H1 (cell line): ENCODE data around the gene PRKAG1. TPM values are rescaled to one million over a fixed set of nuclear protein-coding genes. Genes with fewer than 3 reads are reported as not detected.

Source experiments
- CTCF ChIA-PET: fragments of 300-600 bp; sonication (Branson Sonifier 250); formaldehyde crosslinking; loops from one replicate; lab custom pipeline; 2021; ENCODE audit not compliant: partially characterized antibody; lab: Charles Lee
- POLR2A ChIA-PET: fragments of 300-600 bp; sonication (Branson Sonifier 250); formaldehyde crosslinking; loops from one replicate; lab custom pipeline; 2021; ENCODE audit warnings: inconsistent platforms; ENCODE audit not compliant: partially characterized antibody; lab: Charles Lee
- DNase-seq, 2 experiments: peaks; one replicate each; pipeline versions ENCODE4 v3.0.0 to v3.0.0-alpha.2; 2010 to 2022; ENCODE audit warnings: low spot score in 2 of 2, low read depth in 1 of 2, mixed read lengths in 1 of 2
- FAIRE-seq: peaks from 2 replicates; lab custom pipeline; 2011; peaks lifted over from hg19 to GRCh38; lab: Jason Lieb, UNC
- H2AFZ ChIP-seq: 2 replicates; pipeline ENCODE4 v1.8.1; 2012; ENCODE audit warnings: low read length, inconsistent platforms
- H2AK5ac ChIP-seq: 2 replicates; pipeline ENCODE4 v1.6.1; 2013; ENCODE audit warnings: low read depth, low read length
- H2BK120ac ChIP-seq: replicated peaks from 2 replicates; pipeline ENCODE3; 2013; ENCODE audit warnings: low read depth, low read length, inconsistent platforms
- H2BK12ac ChIP-seq: 2 replicates; pipeline ENCODE4 v1.6.1; 2013; ENCODE audit warnings: low read depth, low read length
- H2BK15ac ChIP-seq: 2 replicates; pipeline ENCODE4 v1.6.1; 2013; ENCODE audit warnings: low read length
- H2BK20ac ChIP-seq: 2 replicates; pipeline ENCODE4 v1.6.1; 2013; ENCODE audit warnings: low read length
- H2BK5ac ChIP-seq: 2 replicates; pipeline ENCODE4 v1.6.1; 2013; ENCODE audit warnings: low read depth, low read length
- H3K14ac ChIP-seq: 2 replicates; pipeline ENCODE4 v1.6.1; 2013; ENCODE audit warnings: inconsistent platforms; ENCODE audit not compliant: insufficient read length
- H3K18ac ChIP-seq: 2 replicates; pipeline ENCODE4 v1.6.1; 2013; ENCODE audit warnings: low read length; ENCODE audit errors: extremely low read depth
- H3K23ac ChIP-seq: 2 replicates; pipeline ENCODE4 v1.6.1; 2013; ENCODE audit warnings: inconsistent platforms; ENCODE audit not compliant: insufficient read length
- H3K23me2 ChIP-seq: 2 replicates; pipeline ENCODE4 v1.6.1; 2013; ENCODE audit warnings: low read depth, low read length
- H3K27ac ChIP-seq: 2 replicates; pipeline ENCODE4 v1.6.1; 2011; ENCODE audit warnings: low read depth, low read length, inconsistent platforms
- H3K27me3 ChIP-seq, 4 experiments: replicated peaks in 1 of 4; 1 replicate in 1 of 4; 2 replicates in 3 of 4; pipeline versions ENCODE4 v1.6.1 to v1.8.1; 2011 to 2013; ENCODE audit warnings: low read length in 3 of 4, mild to moderate bottlenecking in 3 of 4, inconsistent platforms in 2 of 4, mixed read lengths in 2 of 4, moderate library complexity in 1 of 4; ENCODE audit not compliant: control insufficient read depth in 3 of 4, insufficient read depth in 3 of 4; ENCODE audit errors: extremely low read depth in 1 of 4
- H3K36me3 ChIP-seq, 4 experiments: 2 replicates each; pipeline versions ENCODE4 v1.6.1 to v1.8.1; 2011 to 2013; ENCODE audit warnings: mild to moderate bottlenecking in 4 of 4, low read length in 3 of 4, moderate library complexity in 2 of 4, control low read depth in 1 of 4, inconsistent platforms in 1 of 4; ENCODE audit not compliant: insufficient read depth in 4 of 4, control insufficient read depth in 2 of 4
- H3K4ac ChIP-seq: replicated peaks from 2 replicates; pipeline ENCODE3; 2013; ENCODE audit warnings: low read length, low read depth, mixed read lengths, inconsistent platforms; ENCODE audit not compliant: insufficient read length
- H3K4me1 ChIP-seq, 4 experiments: replicated peaks in 1 of 4; 1 replicate in 1 of 4; 2 replicates in 3 of 4; pipeline versions ENCODE4 v1.6.1 to v1.8.1; 2011 to 2013; ENCODE audit warnings: low read length in 3 of 4, inconsistent platforms in 2 of 4, mixed read lengths in 1 of 4; ENCODE audit not compliant: insufficient read depth in 4 of 4, control insufficient read depth in 3 of 4
- H3K4me2 ChIP-seq, 2 experiments: 2 replicates each; pipeline versions ENCODE4 v1.6.1 to v1.8.1; 2011 to 2013; ENCODE audit warnings: low read depth in 2 of 2, low read length in 2 of 2, control low read depth in 1 of 2, inconsistent platforms in 1 of 2, mild to moderate bottlenecking in 1 of 2; ENCODE audit not compliant: insufficient read depth in 1 of 2
- H3K4me3 ChIP-seq, 4 experiments: fragments of 200-600, 300-600 bp in 1 of 4; sonication (generic), shearing (Covaris generic), sonication (Bioruptor Twin) in 1 of 4; 2 replicates each; pipeline versions ENCODE4 v1.5.1 to v1.8.1; 2011 to 2016; ENCODE audit warnings: low read length in 4 of 4, low read depth in 3 of 4, control low read depth in 2 of 4, inconsistent platforms in 2 of 4, mild to moderate bottlenecking in 2 of 4, mixed read lengths in 1 of 4, moderate library complexity in 1 of 4; ENCODE audit not compliant: insufficient read depth in 2 of 4; ENCODE audit errors: extremely low read depth in 1 of 4
- H3K56ac ChIP-seq: replicated peaks from 2 replicates; pipeline ENCODE3; 2013; ENCODE audit warnings: low read depth, mild to moderate bottlenecking, mixed read lengths, low read length, inconsistent platforms; ENCODE audit not compliant: insufficient read length
- H3K79me1 ChIP-seq: 2 replicates; pipeline ENCODE4 v1.6.1; 2013; ENCODE audit warnings: low read depth, low read length, control low read depth
- H3K79me2 ChIP-seq, 2 experiments: 2 replicates each; pipeline versions ENCODE4 v1.6.1 to v1.8.1; 2012 to 2013; ENCODE audit warnings: low read length in 2 of 2, mild to moderate bottlenecking in 2 of 2, inconsistent platforms in 1 of 2; ENCODE audit not compliant: insufficient read depth in 2 of 2, control insufficient read depth in 1 of 2
- H3K9ac ChIP-seq, 4 experiments: replicated peaks in 1 of 4; 1 replicate in 1 of 4; 2 replicates in 3 of 4; pipeline versions ENCODE4 v1.6.1 to v1.8.1; 2011 to 2013; ENCODE audit warnings: low read depth in 3 of 4, low read length in 3 of 4, control low read depth in 2 of 4, mild to moderate bottlenecking in 2 of 4, moderate library complexity in 2 of 4, inconsistent platforms in 1 of 4; ENCODE audit errors: extremely low read depth in 1 of 4
- H3K9me3 ChIP-seq, 2 experiments: 2 replicates each; pipeline versions ENCODE4 v1.6.1 to v1.8.1; 2012 to 2013; ENCODE audit warnings: mild to moderate bottlenecking in 2 of 2, moderate library complexity in 2 of 2, control low read depth in 1 of 2, inconsistent platforms in 1 of 2, low read depth in 1 of 2, low read length in 1 of 2, mixed read lengths in 1 of 2; ENCODE audit not compliant: insufficient read depth in 2 of 2
- H4K20me1 ChIP-seq, 2 experiments: replicated peaks in 1 of 2; 2 replicates each; pipeline versions ENCODE3 to v1.8.1; 2011 to 2013; ENCODE audit warnings: inconsistent platforms in 2 of 2, low read length in 2 of 2, mild to moderate bottlenecking in 1 of 2; ENCODE audit not compliant: insufficient read depth in 2 of 2, control insufficient read depth in 1 of 2
- H4K5ac ChIP-seq: 2 replicates; pipeline ENCODE4 v1.6.1; 2013; ENCODE audit warnings: low read length, low read depth, mixed read lengths, inconsistent platforms; ENCODE audit not compliant: insufficient read length
- H4K8ac ChIP-seq: 2 replicates; pipeline ENCODE4 v1.8.0; 2013; ENCODE audit warnings: mild to moderate bottlenecking, moderate library complexity, low read length, inconsistent platforms; ENCODE audit not compliant: insufficient read depth; ENCODE audit errors: extremely low read depth
- H4K91ac ChIP-seq: replicated peaks from 2 replicates; pipeline ENCODE3; 2013; ENCODE audit warnings: low read length, mixed read lengths, inconsistent platforms; ENCODE audit not compliant: insufficient read length
- BRCA1 ChIP-seq: IDR thresholded peaks from 2 replicates; pipeline ENCODE4 v1.6.1; 2012; ENCODE audit warnings: low read depth, low read length, improper control_type of control experiment
- CEBPB ChIP-seq: IDR thresholded peaks from 2 replicates; pipeline ENCODE4 v1.6.1; 2012; ENCODE audit warnings: low read depth, low read length
- GTF2F1 ChIP-seq: IDR thresholded peaks from 2 replicates; pipeline ENCODE4 v1.6.1; 2012; ENCODE audit warnings: low read depth, low read length, improper control_type of control experiment, borderline replicate concordance
- JUND ChIP-seq: IDR thresholded peaks from 2 replicates; pipeline ENCODE4 v1.6.1; 2011; ENCODE audit warnings: mild to moderate bottlenecking, improper control_type of control experiment, low read length
- NRF1 ChIP-seq: IDR thresholded peaks from 2 replicates; pipeline ENCODE4 v1.6.1; 2011; ENCODE audit warnings: mild to moderate bottlenecking, low read depth, low read length, improper control_type of control experiment
- RAD21 ChIP-seq, 2 experiments: IDR thresholded peaks in 1 of 2; conservative IDR thresholded peaks in 1 of 2; 2 replicates each; pipeline ENCODE4 v1.6.1; 2011; ENCODE audit warnings: low read depth in 2 of 2, low read length in 2 of 2, improper control_type of control experiment in 1 of 2, inconsistent platforms in 1 of 2, mild to moderate bottlenecking in 1 of 2, moderate library complexity in 1 of 2
- RFX5 ChIP-seq: IDR thresholded peaks from 2 replicates; pipeline ENCODE4 v1.6.1; 2011; ENCODE audit warnings: low read depth, low read length, improper control_type of control experiment, borderline replicate concordance
- RNF2 ChIP-seq: fragments of 200-900, 300-1000 bp; sonication (generic); IDR thresholded peaks from 2 replicates; pipeline ENCODE4 v1.7.1; 2016; ENCODE audit warnings: borderline replicate concordance, low read depth, mild to moderate bottlenecking, antibody characterized with exemption, low read length; ENCODE audit not compliant: poor library complexity, severe bottlenecking; ENCODE audit errors: missing control alignments
- SIX5 ChIP-seq: IDR thresholded peaks from 2 replicates; pipeline ENCODE4 v1.6.1; 2011; ENCODE audit warnings: mild to moderate bottlenecking, low read depth, low read length
- SUZ12 ChIP-seq: fragments of 200-600 bp; sonication (generic); IDR thresholded peaks from 2 replicates; pipeline ENCODE4 v1.6.1; 2012; ENCODE audit warnings: mild to moderate bottlenecking, inconsistent platforms, low read length, moderate library complexity, mixed read lengths
- WGBS, 2 experiments: shearing (Covaris generic) in 1 of 2; methylation state at CpG; one replicate each; pipeline versions ENCODE4 v1.1.6 to v1.1.7; 2013 to 2015; ENCODE audit warnings: low lambda C conversion rate in 2 of 2, mixed read lengths in 2 of 2, inconsistent platforms in 1 of 2, low coverage in 1 of 2, missing lambda C conversion rate in 1 of 2; ENCODE audit not compliant: insufficient replicate concordance in 2 of 2, insufficient coverage in 1 of 2, insufficient read length in 1 of 2; ENCODE audit errors: extremely low coverage in 1 of 2, missing lambda C conversion rate in 1 of 2; 5-methylcytosine and 5-hydroxymethylcytosine counted together
- polyA plus RNA-seq, 7 experiments: library from polyadenylated mRNA; depleted of rRNA in 3 of 7; stranded (reverse) in 5 of 7; unstranded in 2 of 7; fragments of >200 nt in 5 of 7; fragments of 200-250 nt in 2 of 7; gene quantifications; 1 replicate in 5 of 7; 2 replicates in 1 of 7; 4 replicates in 1 of 7; pipeline versions ENCODE4 v1.2.1 to v1.2.3, GENCODE V29; 2011 to 2013; ENCODE audit warnings: missing spikeins in 2 of 7, mixed read lengths in 2 of 7
- total RNA-seq: library from RNA; stranded (reverse); fragmentation: NEBNext Ultra II Directional; extraction: Animal tissue kit (Norgen Biotek cat#: 25700); gene quantifications from 2 replicates; pipeline ENCODE4 v1.2.1, GENCODE V29; 2021
- TF ChIP-seq, protein P1 (sequence below): IDR thresholded peaks from 2 replicates; pipeline ENCODE4 v1.6.1; 2012; ENCODE audit warnings: inconsistent platforms

PRKAG1 gene
- total and polyA plus RNA-seq, 2 of the 8 experiments (the other 6 are each of a cell fraction or from before 2014, with no cell fraction given), result 38.6 to 57.5 TPM

DNA sequence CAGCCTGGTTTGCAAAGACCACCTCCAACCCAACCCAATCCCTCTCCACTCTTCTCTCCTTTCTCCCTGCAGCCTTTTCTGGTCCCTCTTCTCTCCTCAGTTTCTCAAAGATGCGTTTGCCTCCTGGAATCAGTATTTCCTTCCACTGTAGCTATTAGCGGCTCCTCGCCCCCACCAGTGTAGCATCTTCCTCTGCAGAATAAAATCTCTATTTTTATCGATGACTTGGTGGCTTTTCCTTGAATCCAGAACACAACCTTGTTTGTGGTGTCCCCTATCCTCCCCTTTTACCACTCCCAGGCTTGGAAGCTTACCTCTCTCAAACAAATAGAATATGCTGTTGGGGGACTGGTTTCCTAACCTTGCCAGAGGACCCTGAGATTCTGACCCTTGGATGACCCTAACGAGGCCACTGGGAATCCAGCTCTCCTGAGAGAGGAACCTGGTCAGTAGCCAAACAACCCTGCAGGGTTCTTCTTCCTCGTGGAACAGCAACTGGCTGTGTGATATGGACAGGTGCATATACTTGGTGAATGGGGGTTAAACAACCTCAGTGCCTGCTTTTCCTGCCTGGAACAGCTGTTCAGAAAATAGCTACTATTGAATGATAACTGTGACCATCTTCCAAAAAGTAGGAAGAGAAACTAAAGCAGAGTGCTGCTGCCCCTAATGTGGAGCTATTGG is 36.0 kb downstream of the PRKAG1 start:
- no peak overlapping the region for H3K27ac ChIP-seq
- peaks cover 3% of the 10 kb centered on the region in 2 experiments for H4K20me1 ChIP-seq
- no peak overlapping the region for H2BK15ac ChIP-seq
- no peaks in the 10 kb centered on the region for H3K9me3 ChIP-seq
- no peak overlapping the region; a peak in 1 of 4 replicates for H3K4me2 ChIP-seq
- H3K56ac ChIP-seq, result no peak overlapping the region
- no peaks in the 10 kb centered on the region for H3K79me2 ChIP-seq
- H3K4me1 ChIP-seq, result peaks cover 0 to 35% (median 31%) of the 10 kb centered on the region in 4 experiments; a peak in 6 of 7 replicates
- peaks cover 12% of the 10 kb centered on the region; the same call in 1 of the 2 replicates for H3K23me2 ChIP-seq
- H4K8ac ChIP-seq, result no peak overlapping the region
- H3K27me3 ChIP-seq, result peaks cover 73 to 97% (median 92%) of the 10 kb centered on the region in 4 experiments
- H4K91ac ChIP-seq, result no peak overlapping the region
- no peak overlapping the region for H3K23ac ChIP-seq
- H2BK120ac ChIP-seq, result no peak overlapping the region
- DNase-seq, result no peak
- 61% methylated on average over 6 of the region's 6 CpGs; no CpG with 5 or more reads in 1 of the 2 experiments for WGBS, 2 experiments
- no peak overlapping the region for H3K18ac ChIP-seq
- no peak overlapping the region for H3K9ac ChIP-seq
- H3K4me3 ChIP-seq, result no peak overlapping the region
- ChIA-PET CTCF (interaction anchor here (0.7 to 40.8 kb wide), 14 partner anchors 9 to 189 kb away, joined by 3 to 1336 read pairs (median 4); partner anchors contain the start of genes ARF3, DDN, WNT1 and WNT10B), POLR2A (interaction anchor here (1.2 to 4.0 kb wide), 5 partner anchors 11 to 117 kb away, joined by 3 to 21 read pairs (median 9); partner anchors contain the start of gene RND1)
- no peaks in the 10 kb centered on the region for H3K79me1 ChIP-seq
- FAIRE-seq, result no peak
- H2AK5ac ChIP-seq, result no peak overlapping the region
- H2BK5ac ChIP-seq, result no peak overlapping the region
- H3K4ac ChIP-seq, result no peak overlapping the region
- H4K5ac ChIP-seq, result no peak overlapping the region
- H2BK12ac ChIP-seq, result no peak overlapping the region
- H3K36me3 ChIP-seq, result peaks cover 0 to 6% (median 0%) of the 10 kb centered on the region in 4 experiments; a peak in 1 of 8 replicates
- no peak overlapping the region for H3K14ac ChIP-seq
- no peak overlapping the region for H2BK20ac ChIP-seq
- no peak overlapping the region for H2AFZ ChIP-seq
- no peak for TF ChIP-seq JUND
- no peak for TF ChIP-seq RAD21 (IDR thresholded peaks at IDR 0.05 in 1 of 2, conservative IDR thresholded peaks at IDR 0.05 in 1 of 2; ENCODE audit: low read depth in 2 of 2, low read length in 2 of 2)
- TF ChIP-seq NRF1, result no peak
- TF ChIP-seq RNF2, result no peak
- TF ChIP-seq GTF2F1, result no peak
- TF ChIP-seq SUZ12, result no peak
- no peak for TF ChIP-seq RFX5
- TF ChIP-seq BRCA1, result no peak
- no peak for TF ChIP-seq SIX5
- TF ChIP-seq CEBPB, result no peak
- TF ChIP-seq, protein P1, sequence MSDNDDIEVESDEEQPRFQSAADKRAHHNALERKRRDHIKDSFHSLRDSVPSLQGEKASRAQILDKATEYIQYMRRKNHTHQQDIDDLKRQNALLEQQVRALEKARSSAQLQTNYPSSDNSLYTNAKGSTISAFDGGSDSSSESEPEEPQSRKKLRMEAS, result no peak
